Measurements from ENCODE around the gene ACTL7A. TPM values are rescaled to one million over a fixed set of nuclear protein-coding genes. Genes with fewer than 3 reads are reported as not detected.

Gene ACTL7A
- total RNA-seq, 1 donor from 2014 or later, result not detected

Other genes with a start within 250 kb of the ACTL7A start
- under 0.01 TPM in 1 of 2 replicates, not detected in the other for gene ACTL7B, start 6.3 kb upstream of the ACTL7A start, total RNA-seq
- gene ELP1, start 71.9 kb downstream of the ACTL7A start, total RNA-seq, result 36.2 and 37.9 TPM in 2 replicates
- 8.1 and 8.2 TPM in 2 replicates for gene ABITRAM, start 72.1 kb downstream of the ACTL7A start, total RNA-seq
- 15.9 and 63.4 TPM in 2 replicates for gene CTNNAL1, start 151.2 kb downstream of the ACTL7A start, total RNA-seq